CD4-positive, alpha-beta T cell (primary cell): ENCODE results near the gene PCSK2. TPM values are rescaled to one million over a fixed set of nuclear protein-coding genes. Genes with fewer than 3 reads are reported as not detected.

Source experiments
- ATAC-seq: fragments of 200-7000 bp; cut with Tn5 transposase; one replicate; pipeline ENCODE4 v1.10.0; 2022; ENCODE audit warnings: mild to moderate bottlenecking; ENCODE audit not compliant: poor library complexity
- CTCF ChIA-PET: fragments of 350-600 bp; sonication (Branson Sonifier 250); formaldehyde crosslinking; loops from one replicate; lab custom pipeline; 2021; ENCODE audit warnings: antibody characterized with exemption, inconsistent platforms; lab: Charles Lee
- POLR2A ChIA-PET: fragments of 350-600 bp; sonication (Branson Sonifier 250); formaldehyde crosslinking; loops from one replicate; lab custom pipeline; 2021; ENCODE audit warnings: antibody characterized with exemption, inconsistent platforms; lab: Charles Lee
- DNase-seq, 14 experiments: peaks; one replicate each; pipeline ENCODE4 v3.0.0-alpha.2; 2013 to 2020; ENCODE audit warnings: mixed read lengths in 2 of 14
- H3K27ac ChIP-seq, 2 donors: one replicate each; pipeline versions ENCODE4 v1.5.1 to v1.7.0; 2013; ENCODE audit warnings: low read length in 2 of 2, low read depth in 1 of 2, mild to moderate bottlenecking in 1 of 2
- H3K27me3 ChIP-seq, 2 experiments: 1 replicate in 1 of 2; 2 replicates in 1 of 2; pipeline versions ENCODE4 v1.6.1 to v1.7.0; 2013; ENCODE audit warnings: low read length in 2 of 2, control low read depth in 1 of 2, mild to moderate bottlenecking in 1 of 2, moderate library complexity in 1 of 2; ENCODE audit not compliant: insufficient read depth in 2 of 2, control insufficient read depth in 1 of 2
- H3K36me3 ChIP-seq: one replicate; pipeline ENCODE4 v1.6.1; 2013; ENCODE audit warnings: low read length, control low read depth; ENCODE audit not compliant: insufficient read depth
- H3K4me1 ChIP-seq: one replicate; pipeline ENCODE4 v1.6.1; 2013; ENCODE audit warnings: low read length, control low read depth; ENCODE audit not compliant: insufficient read depth
- H3K4me3 ChIP-seq: one replicate; pipeline ENCODE4 v1.5.1; 2013; ENCODE audit warnings: mild to moderate bottlenecking, low read length, moderate library complexity
- H3K9me3 ChIP-seq, 2 experiments: 1 replicate in 1 of 2; 2 replicates in 1 of 2; pipeline versions ENCODE4 v1.6.1 to v1.7.0; 2013; ENCODE audit warnings: low read length in 2 of 2, mild to moderate bottlenecking in 2 of 2, control low read depth in 1 of 2, moderate library complexity in 1 of 2; ENCODE audit not compliant: control insufficient read depth in 1 of 2, insufficient read depth in 1 of 2
- H3K27ac Mint-ChIP-seq: one replicate; pipeline ENCODE4 v1.8.0; 2020; ENCODE audit warnings: mixed read lengths
- H3K27me3 Mint-ChIP-seq: one replicate; pipeline ENCODE4 v1.8.0; 2021; ENCODE audit warnings: mixed read lengths
- H3K36me3 Mint-ChIP-seq: one replicate; pipeline ENCODE4 v1.8.0; 2021; ENCODE audit warnings: low read depth, mixed read lengths
- H3K4me1 Mint-ChIP-seq: one replicate; pipeline ENCODE4 v1.8.0; 2021; ENCODE audit warnings: low read depth, mixed read lengths
- H3K4me3 Mint-ChIP-seq: one replicate; pipeline ENCODE4 v1.8.0; 2020; ENCODE audit warnings: mild to moderate bottlenecking, mixed read lengths
- H3K9me3 Mint-ChIP-seq: one replicate; pipeline ENCODE4 v1.8.0; 2020; ENCODE audit warnings: mixed read lengths
- CTCF ChIP-seq: fragments of 200-600 bp; IDR thresholded peaks from one replicate; pipeline ENCODE4 v1.8.0; 2022; ENCODE audit warnings: antibody characterized with exemption, mild to moderate bottlenecking
- intact Hi-C, 2 experiments: fragments of 100-400 bp; cut with DNase I in 1 of 2; cut with micrococcal nuclease in 1 of 2; formaldehyde crosslinking; loops; one replicate each; pipeline versions ENCODE4 v1.15.1 to v1.9.0; 2023 to 2025; cut with DNase I, micrococcal nuclease
- total RNA-seq, 174 experiments: library from RNA in 2 of 174; stranded (reverse) in 2 of 174; gene quantifications; one replicate each; pipeline ENCODE4 v1.2.3 and lab custom pipeline; 2021 to 2026

Gene PCSK2
- total RNA-seq, 2 experiments from 2014 or later = not detected

GRCh38 chr20:17316316-17317038 is 89.6 kb downstream of the PCSK2 start:
- H3K4me3 ChIP-seq = no peak overlapping the region
- no peak overlapping the region for H3K4me3 Mint-ChIP-seq
- ATAC-seq = no peak
- no peaks in the 10 kb centered on the region for H3K4me1 ChIP-seq
- H3K27ac ChIP-seq = no peak overlapping the region
- no peak overlapping the region for H3K27ac Mint-ChIP-seq
- DNase-seq = no peak
- H3K36me3 Mint-ChIP-seq = no peaks in the 10 kb centered on the region
- POLR2A ChIA-PET = no interaction called here
- H3K9me3 ChIP-seq = peaks cover 0 to 8% of the 10 kb centered on the region in 2 experiments
- TF ChIP-seq CTCF = no peak
- H3K4me1 Mint-ChIP-seq = no peaks in the 10 kb centered on the region
- intact Hi-C loops = no loop called here
- peaks cover 55% of the 10 kb centered on the region for H3K27me3 Mint-ChIP-seq
- peaks cover 27 to 32% of the 10 kb centered on the region in 2 experiments for H3K27me3 ChIP-seq
- CTCF ChIA-PET = no interaction called here
- H3K9me3 Mint-ChIP-seq = no peaks in the 10 kb centered on the region
- H3K36me3 ChIP-seq = no peaks in the 10 kb centered on the region

GRCh38 chr20:17317341-17317740 is 90.5 kb downstream of the PCSK2 start:
- no peak overlapping the region for H3K27ac Mint-ChIP-seq
- ChIA-PET CTCF (no interaction called here), POLR2A (no interaction called here)
- intact Hi-C loops = no loop called here
- no peak overlapping the region for H3K27ac ChIP-seq
- H3K27me3 ChIP-seq = peaks cover 27 to 32% of the 10 kb centered on the region in 2 experiments
- H3K36me3 ChIP-seq = no peaks in the 10 kb centered on the region
- no peaks in the 10 kb centered on the region for H3K9me3 Mint-ChIP-seq
- H3K4me1 ChIP-seq = no peaks in the 10 kb centered on the region
- H3K4me3 Mint-ChIP-seq = no peak overlapping the region
- no peak for DNase-seq
- H3K36me3 Mint-ChIP-seq = no peaks in the 10 kb centered on the region
- TF ChIP-seq CTCF = no peak
- peaks cover 0 to 8% of the 10 kb centered on the region in 2 experiments for H3K9me3 ChIP-seq
- no peaks in the 10 kb centered on the region for H3K4me1 Mint-ChIP-seq
- H3K27me3 Mint-ChIP-seq = peaks cover 59% of the 10 kb centered on the region
- ATAC-seq = no peak
- H3K4me3 ChIP-seq = no peak overlapping the region

GRCh38 chr20:17320456-17320855 is 93.6 kb downstream of the PCSK2 start:
- Mint-ChIP-seq H3K27ac (no peak overlapping the region), H3K4me1 (no peaks in the 10 kb centered on the region), H3K4me3 (no peak overlapping the region), H3K27me3 (peaks cover 58% of the 10 kb centered on the region), H3K9me3 (peaks cover 3% of the 10 kb centered on the region), H3K36me3 (no peaks in the 10 kb centered on the region)
- no peak overlapping the region for H3K27ac ChIP-seq
- no peak overlapping the region for H3K4me3 ChIP-seq
- H3K36me3 ChIP-seq = no peaks in the 10 kb centered on the region
- DNase-seq (no peak), ATAC-seq (no peak)
- H3K4me1 ChIP-seq = no peaks in the 10 kb centered on the region
- intact Hi-C loops = no loop called here
- peaks cover 12 to 29% of the 10 kb centered on the region in 2 experiments for H3K27me3 ChIP-seq
- peaks cover 0 to 8% of the 10 kb centered on the region in 2 experiments for H3K9me3 ChIP-seq
- POLR2A ChIA-PET = no interaction called here
- CTCF ChIA-PET = no interaction called here
- TF ChIP-seq CTCF = no peak
